MV-4-11 (cell line): ENCODE measurements around the gene RNF187.
"Not testable (repeated sequence)": the region's sequence is repeated elsewhere in the genome, so short reads cannot be mapped to it uniquely, and the experiment has no call there.

Experiments used
- DNase-seq: peaks from one replicate; lab custom pipeline; 2025; lab: John Stamatoyannopoulos, UW

RNF187 gene

GRCh38 chr1:228486596-228487335, 416 bp upstream of the RNF187 start:
- DNase-seq = peak; percentile 82

DNA sequence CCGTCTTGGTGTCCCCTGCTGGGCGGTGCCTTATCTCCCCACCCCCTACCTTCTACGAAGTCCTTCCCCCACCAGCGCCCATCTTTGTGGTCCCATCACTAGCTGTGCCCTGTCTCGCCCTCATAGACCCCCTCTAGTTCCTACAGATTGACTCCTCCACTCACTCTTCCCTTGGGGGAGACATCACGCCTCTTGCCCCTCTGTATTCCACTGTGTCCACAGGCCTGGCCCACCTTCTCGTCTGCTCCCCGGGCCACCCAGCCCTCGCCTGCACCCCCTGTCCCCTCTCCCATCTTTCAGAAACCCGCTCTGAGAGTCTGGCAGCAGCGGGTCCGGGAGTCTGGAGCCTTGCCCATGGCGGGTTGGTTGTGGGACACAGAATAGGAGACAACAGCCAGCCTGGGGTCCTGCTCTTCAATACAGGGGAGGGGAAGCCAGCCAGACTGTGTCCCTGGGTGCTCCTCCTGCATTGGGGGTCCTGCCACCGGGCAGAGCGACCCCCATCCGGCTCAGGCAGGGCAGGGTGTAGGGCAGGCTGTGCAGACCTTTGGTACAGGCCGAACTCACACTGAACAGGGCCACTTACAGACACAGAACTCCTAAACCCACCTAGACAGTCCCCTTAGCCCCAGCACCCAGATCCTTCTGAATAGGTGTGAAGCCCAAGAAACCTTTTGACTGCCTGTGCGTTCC, 1.1 kb downstream of the RNF187 start:
- DNase-seq = no peak

- no peak for DNase-seq
Observed at GRCh38 chr1:228488818-228489674, 1.9 kb downstream of the RNF187 start.

GRCh38 chr1:228490120-228491078, 3.2 kb downstream of the RNF187 start:
- DNase-seq = no peak

DNA sequence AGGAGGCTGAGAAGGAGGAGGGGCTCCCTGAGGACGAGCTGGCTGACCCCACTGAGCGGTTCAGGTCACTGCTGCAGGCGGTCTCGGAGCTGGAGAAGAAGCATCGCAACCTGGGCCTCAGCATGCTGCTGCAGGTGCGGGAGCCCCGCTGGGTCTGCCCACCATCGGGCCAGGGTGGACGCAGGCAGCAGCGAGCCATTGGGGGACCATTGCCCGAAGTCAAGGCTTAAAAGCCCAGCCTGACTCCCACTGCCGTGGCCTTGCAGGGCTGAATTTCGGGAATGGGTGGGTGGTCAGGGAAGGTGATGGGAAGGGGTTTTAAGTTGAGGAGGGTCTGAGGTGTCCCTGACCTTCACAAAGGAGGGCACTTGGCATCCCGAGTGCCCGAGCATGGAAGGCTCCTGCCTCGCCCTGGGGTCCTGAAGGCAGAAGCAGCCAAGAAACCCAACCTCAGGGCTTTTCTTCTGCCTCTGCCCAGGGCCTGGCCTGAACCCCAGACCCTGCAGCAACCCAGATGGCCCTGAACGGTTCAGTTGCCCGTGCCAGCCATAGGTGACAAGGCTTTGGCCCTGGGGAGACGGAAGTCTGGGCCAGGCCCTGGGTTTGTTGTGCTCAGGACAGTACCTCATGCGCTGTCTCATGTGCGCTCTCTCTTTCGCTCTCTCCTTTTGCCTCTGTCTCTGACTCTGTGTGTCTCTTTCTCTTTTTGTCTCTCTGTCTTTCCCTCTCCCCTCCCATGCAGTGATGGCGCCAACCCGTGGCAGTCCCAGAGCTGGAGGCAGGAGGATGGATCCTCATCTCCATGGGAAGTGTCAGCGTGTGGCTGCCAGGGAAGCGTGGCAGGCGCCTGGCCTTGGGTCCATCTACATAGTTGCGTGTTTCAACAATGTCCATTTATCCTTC, 6.2 kb downstream of the RNF187 start:
- no peak for DNase-seq

GRCh38 chr1:228494044-228494353, 6.8 kb downstream of the RNF187 start:
- no peak for DNase-seq

GRCh38 chr1:228494391-228494790, 7.2 kb downstream of the RNF187 start:
- DNase-seq = no peak

DNA sequence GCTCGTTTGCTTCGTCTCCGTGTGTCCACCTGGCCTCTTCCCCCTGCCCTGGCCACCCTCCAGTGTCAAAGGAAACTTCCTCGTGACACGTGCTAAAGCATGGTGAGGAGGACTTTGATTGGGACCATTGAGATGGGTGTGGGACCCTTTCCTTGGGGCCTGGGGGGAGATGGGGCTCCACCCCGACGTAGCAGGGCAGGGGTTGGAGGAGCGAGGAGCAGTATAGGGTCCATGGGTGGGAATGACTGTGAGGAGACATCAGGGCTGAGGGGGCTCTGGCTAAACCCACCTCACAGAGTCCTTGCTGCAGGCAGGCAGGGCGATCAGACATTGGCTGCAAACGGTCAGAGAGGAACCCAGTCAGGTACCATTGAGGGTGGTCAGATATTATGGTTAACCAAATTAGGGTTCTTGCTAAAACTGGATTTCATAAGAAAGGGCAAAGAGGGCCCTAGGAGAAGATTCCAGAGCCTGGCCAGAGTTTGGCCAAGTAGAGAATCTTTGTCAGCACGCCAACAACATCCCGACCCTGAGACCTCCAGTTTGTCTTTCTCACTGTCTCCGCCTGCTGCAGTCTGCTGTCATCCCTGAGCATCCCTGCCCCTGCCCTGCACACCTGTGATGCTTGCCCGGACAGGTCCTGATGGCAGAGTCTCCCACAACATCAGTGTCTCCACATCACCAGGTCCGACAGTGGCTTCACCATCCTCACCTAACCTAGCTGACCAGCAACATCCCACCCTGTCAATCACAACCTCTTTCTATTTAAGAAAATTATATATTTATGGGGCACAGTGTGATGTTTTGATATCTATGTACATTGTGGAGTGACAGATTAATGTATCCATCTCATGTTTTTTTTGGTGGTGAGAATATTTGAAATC, 8.0 kb downstream of the RNF187 start:
- no peak for DNase-seq

DNA sequence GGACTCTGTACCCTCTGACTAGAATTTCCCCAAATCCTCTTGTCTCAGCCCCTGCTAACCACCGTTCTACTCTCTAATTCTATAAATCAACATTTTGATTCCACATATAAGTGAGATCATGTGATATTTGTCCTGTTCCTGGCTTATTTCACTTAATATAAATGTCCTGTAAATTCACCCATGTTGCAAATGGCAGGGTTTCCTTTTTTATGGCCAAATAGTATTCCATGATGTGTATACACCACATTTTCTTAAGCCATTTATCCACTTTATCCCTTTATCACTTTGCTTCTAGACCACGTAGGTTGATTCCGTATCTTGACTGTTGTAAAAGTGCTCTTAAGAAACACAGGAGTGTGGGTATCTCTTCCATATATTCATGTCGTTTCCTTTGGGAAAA, 8.9 kb downstream of the RNF187 start:
- no peak for DNase-seq

GRCh38 chr1:228496494-228496893, 9.3 kb downstream of the RNF187 start:
- DNase-seq = no peak

DNA sequence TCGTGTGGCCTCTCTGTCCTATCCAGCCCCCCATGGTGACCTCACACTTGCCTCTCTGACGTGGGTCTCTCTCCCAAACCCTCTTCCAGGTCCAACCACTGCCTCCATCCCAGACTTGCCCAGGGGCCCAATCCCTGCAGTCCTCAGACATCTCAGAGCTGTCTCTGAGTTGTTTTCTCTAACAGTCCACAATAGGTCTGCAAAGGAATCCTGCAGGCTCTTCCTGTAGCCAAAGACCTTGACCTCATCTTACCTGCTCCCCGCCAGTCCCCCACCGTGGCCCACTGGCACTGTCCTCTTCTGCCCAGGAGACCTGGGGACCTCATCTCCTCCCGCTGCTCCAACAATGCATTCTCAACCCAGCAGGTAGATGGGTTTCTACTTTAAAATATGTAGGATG, 10.0 kb downstream of the RNF187 start:
- DNase-seq = no peak

- no peak for DNase-seq
Observed at GRCh38 chr1:228497817-228498216, 10.6 kb downstream of the RNF187 start.

DNA sequence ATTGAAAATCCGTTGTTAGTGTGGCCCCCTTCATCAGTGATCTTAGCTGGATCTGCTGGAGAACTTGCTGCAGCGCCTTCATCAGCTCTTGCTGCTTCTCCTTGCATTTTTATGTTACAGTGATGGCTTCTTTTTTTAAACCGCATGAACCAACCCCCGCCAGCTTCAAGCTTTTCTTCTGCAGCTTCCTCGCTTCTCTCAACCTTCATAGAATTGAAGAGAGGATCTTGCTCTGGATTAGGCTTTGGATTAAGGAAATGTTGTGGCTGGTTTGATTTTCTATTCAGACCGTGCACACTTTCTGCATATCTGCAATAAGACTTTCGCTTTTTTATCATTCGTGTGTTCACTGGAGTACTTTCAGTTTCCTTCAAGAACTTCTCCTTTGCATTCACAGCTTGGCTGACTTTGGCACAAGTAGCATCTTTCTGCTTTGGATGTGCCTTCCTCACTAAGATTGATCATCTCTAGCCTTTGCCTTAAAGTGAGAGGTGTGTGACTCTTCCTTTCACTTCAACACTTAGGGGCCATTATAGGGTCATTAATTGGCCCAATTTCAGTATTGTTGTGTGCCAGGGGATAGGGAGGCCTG, 13.1 kb downstream of the RNF187 start:
- DNase-seq = peak; percentile 76

GRCh38 chr1:228500901-228501871, 14.0 kb downstream of the RNF187 start:
- peak; percentile 84 for DNase-seq

GRCh38 chr1:228502522-228502921, 15.3 kb downstream of the RNF187 start:
- DNase-seq = no peak

- not testable (repeated sequence) for DNase-seq
Observed at GRCh38 chr1:228505944-228506343, 18.8 kb downstream of the RNF187 start.

GRCh38 chr1:228507961-228508652, 20.9 kb downstream of the RNF187 start:
- DNase-seq = no peak
